ENCODE results near the gene CXCL8.

The CXCL8 gene

DNA sequence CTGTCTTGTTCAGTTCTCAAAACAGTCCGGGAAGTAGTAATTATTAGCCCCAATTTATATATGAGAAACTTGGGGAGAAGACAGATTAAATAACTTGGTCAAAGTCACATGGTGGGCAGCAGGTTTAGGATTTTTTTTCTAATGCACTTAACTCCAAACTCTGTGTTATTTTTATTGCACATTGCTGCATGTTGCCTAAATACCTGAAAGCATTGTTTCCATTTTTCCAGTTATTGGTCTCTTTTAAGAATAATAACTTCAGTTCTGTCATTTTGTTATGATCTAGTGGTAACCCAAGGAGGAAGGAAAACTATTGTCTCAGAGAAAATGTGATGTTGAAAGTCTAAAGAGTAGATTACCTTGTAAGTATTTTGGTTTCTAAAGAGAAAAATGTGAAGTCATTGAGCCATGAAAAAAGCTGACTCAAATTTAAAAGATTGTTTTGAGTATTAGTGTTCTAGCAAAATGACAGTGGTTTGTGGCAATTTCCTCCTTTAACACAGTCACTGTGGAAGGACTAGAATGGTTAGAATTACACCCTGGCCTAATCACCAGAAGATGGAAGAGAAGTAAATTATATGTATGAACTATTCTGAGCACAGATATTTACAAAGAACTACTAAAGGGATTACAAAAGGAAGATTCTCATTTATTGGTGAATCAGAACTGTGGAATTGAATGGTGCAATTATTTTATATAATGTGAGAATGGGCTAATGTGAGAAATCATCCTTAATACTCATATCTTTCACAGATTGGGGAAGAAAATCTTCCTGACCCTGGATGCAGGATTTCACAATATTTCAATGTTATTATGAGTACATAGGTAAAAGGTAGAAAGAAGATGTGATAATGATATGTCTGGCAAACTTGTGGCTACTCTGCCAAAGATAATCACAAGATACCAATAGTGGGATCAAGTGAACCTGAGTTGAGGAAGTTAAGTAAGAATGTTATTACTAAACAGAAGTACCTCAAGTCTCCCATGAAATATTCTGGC is 21.7 kb upstream of the CXCL8 start:
- in situ Hi-C loops (cut with MboI; ENCODE audit: low sequenced_read_pairs) = no loop called here

DNA sequence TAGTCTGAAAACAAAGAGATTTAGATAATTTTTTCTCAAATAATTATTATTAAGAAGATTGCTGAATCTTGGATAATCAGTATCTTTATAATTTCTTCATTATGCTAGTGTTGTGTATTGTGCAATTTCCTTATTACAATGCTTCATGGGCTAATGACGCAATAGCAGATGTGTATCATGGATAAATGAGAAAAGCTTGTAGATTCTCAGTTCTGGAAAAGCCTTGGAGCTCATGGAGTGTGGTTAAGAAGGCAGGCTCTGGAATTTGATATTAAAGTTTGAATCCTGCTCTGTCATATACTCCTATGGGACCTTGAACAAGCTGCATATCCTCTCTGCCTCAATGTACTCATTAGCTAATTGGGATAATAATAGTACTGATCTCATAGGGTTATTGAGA is 18.9 kb upstream of the CXCL8 start:
- in situ Hi-C loops (cut with MboI; ENCODE audit: low sequenced_read_pairs) = no loop called here

DNA sequence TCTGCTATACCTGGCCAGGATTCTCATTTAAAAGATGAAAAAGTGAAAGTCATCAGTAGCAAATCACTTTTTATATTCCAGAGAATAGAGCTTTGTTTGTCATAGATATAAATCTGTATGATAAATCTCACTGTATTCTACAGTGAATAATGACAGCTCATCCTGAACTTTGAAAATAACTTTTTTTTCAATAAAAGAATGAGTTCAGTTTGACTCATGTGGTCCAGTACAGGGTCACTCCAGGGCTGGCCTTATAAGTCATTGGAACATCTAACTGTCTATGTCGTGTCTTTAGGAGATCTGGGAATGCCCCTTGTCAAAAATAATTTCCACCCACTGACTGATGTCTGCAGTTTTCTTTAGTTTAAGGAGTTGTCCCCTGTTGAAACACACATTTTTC is 18.5 kb upstream of the CXCL8 start:
- in situ Hi-C loops (cut with MboI; ENCODE audit: low sequenced_read_pairs) = no loop called here

- in situ Hi-C loops (cut with MboI; ENCODE audit: low sequenced_read_pairs) = no loop called here
These were observed 17.3 kb upstream of the CXCL8 start for GRCh38 chr4:73723023-73723422.

DNA sequence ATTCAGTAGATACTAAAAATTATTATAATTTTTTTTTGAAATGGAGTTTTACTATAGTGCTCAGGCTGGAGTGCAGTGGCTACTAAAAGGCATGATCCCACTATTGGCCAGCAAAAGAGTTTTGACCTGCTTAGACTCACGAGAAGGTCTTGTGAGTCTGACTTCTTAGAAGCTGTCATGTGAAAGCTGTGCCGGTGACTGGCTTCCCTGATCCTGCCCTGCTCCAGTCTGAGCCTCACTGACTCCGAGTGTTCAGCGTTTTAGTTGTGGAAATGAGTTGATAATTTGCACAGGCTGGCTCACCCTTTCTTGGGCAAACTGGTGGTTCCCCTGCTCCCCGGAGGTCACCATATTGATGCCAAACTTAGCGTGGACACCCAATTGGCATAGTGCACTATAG is 16.4 kb upstream of the CXCL8 start:
- in situ Hi-C loops (cut with MboI; ENCODE audit: low sequenced_read_pairs) = no loop called here

DNA sequence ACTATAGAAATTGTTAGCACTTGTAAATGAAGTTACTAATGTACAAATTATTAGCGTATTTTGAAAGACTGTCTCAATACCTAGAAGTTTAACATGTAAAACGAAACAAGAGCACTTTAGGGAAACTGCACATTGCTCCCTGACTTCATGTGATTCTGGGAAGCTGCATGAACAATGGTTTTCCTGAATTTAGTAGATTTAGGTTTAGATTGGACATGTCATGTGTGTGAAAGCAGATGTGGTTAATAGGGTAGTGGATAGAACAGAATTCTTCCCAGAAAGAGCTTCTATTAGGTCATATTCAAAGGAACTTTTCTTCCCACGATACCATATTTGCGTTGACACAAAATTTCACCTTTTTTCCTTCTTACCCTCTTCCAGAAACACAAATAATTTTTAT is 14.9 kb upstream of the CXCL8 start:
- in situ Hi-C loops (cut with MboI; ENCODE audit: low sequenced_read_pairs) = no loop called here

DNA sequence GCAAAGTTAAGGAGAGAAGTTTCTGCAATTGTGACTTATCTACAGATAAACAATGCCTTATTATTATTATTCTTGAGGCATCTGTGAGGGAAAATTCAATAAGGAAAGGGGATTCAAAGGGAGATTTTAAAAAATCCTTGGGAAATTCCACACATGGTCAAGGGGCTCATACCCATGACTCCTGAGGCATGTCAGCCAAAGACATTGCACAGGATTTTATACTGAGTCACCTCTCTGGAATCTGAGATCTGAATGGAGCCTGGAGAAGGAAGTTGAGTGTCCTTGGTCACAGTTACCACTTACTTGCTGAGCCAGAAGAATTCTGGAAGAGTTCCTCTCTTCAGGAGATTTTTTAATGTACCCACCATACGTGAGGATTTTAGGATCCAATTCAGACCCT is 14.4 kb upstream of the CXCL8 start:
- in situ Hi-C loops (cut with MboI; ENCODE audit: low sequenced_read_pairs) = no loop called here

DNA sequence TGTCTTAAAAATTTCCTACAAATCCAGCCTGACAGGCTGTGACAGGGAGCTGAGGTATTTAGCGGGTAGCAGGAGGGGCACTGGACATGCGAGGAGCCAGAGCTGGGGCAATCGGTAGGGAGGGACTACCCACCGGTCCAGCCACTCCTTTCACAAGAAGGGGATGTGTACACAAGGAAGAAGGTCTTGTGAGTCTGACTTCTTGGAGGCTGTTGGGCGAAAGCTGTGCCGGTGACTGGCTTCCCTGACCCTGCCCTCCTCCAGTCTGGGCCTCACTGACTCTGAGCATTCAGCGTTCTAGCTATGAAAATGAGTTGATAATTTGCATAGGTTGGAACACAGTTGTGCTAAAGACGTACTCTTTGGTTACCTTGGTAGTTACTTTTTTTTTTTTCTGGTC is 12.7 kb upstream of the CXCL8 start:
- in situ Hi-C loops (cut with MboI; ENCODE audit: low sequenced_read_pairs) = no loop called here

- in situ Hi-C loops (cut with MboI; ENCODE audit: low sequenced_read_pairs) = no loop called here
These were observed 12.2 kb upstream of the CXCL8 start for GRCh38 chr4:73728091-73728741.

DNA sequence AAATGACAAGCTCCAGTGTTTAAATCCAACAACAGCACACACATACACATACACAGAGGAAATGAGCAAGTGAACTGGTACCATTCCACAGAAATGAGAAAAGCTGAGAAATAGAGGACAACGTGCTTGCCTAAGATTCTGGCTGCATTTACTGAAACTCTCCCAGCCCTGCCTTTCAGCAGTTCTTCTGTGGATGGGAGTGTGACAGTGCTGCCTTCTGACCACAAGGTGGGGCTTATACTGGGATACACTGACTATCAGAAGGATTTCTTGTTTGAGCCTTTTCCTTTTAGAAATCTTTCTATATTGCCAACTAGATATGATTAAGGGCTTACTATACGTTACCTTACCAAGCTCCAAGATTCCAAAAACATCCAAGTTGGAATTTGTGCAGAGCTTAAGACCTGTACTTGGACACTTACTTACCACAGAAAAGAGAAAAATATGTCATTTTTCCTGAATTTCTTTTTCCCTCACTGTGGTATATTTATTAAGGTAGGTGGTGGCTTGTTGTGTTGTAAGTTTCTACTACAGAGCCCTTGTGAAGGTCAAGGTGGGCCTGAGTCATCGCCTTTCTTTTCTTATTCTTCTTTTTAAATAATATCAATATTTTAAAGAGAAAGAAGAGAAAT is 10.7 kb upstream of the CXCL8 start:
- in situ Hi-C loops (cut with MboI; ENCODE audit: low sequenced_read_pairs) = no loop called here

DNA sequence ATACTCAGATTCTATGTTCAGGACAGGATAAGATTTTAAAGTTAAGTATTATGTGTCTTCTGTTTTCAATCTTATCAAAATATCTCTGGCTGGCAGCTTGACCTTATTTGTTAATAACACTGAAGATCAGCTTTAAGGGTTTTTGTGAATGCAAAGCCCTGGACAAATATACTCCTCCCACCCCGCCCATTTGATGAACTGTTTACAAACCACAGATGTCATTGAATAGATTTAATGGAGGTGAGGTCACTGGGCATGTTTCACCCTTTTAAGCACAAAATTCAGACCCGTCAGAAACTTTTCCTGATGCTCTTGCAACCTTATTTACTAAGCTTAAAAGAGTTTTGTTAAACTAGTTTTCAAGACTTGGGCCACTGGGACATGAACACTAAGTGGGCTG is 10.1 kb upstream of the CXCL8 start:
- in situ Hi-C loops (cut with MboI; ENCODE audit: low sequenced_read_pairs) = no loop called here

DNA sequence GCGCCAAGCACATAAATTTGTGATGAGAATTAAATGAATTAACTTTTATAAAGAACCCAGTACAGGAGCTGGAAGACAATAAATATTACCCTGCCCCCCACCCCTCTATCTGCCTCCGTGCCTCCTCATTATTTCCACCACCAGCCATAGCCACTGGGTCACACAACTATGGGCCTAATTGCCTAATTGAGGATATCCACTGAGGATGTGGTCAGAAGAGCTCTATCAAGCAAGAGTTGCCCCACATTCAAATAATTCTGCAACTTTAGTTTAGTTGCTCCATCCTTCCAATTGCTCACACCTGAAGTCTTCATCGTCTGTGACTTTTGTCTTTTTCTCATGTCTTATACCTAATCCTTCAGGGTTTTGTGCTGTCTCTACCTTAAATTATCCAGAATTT is 9.5 kb upstream of the CXCL8 start:
- in situ Hi-C loops (cut with MboI; ENCODE audit: low sequenced_read_pairs) = no loop called here

DNA sequence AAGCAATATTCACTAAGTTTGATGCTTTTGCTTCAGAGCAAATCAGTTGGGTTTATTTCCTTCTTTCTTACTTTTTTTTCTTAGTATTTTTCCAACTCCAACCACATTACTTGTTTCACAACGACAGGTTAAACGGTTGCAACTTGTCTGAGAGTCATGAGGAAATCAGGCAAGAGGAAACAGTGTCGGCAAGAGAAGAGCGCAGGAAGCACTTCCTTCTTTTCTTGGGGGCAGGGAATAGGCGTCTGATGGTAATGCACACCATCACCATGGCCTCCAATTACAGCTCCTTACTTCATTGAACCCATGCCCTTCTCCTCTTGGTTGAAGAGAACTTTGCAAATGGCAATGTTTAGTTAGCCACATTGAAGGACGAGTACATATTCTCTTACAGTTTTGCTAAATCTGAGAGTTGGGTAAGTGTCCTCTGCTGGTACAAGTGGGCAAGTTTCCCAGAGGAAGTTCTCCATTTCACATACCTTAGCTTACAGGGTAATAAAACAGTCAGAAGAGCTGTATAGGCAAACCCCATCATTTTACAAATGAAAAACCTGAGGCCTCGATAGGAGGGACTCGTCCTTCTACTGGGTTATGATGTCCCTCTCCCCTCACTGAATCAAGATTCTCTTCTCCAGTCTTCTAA is 8.3 kb upstream of the CXCL8 start:
- in situ Hi-C loops (cut with MboI; ENCODE audit: low sequenced_read_pairs) = no loop called here

DNA sequence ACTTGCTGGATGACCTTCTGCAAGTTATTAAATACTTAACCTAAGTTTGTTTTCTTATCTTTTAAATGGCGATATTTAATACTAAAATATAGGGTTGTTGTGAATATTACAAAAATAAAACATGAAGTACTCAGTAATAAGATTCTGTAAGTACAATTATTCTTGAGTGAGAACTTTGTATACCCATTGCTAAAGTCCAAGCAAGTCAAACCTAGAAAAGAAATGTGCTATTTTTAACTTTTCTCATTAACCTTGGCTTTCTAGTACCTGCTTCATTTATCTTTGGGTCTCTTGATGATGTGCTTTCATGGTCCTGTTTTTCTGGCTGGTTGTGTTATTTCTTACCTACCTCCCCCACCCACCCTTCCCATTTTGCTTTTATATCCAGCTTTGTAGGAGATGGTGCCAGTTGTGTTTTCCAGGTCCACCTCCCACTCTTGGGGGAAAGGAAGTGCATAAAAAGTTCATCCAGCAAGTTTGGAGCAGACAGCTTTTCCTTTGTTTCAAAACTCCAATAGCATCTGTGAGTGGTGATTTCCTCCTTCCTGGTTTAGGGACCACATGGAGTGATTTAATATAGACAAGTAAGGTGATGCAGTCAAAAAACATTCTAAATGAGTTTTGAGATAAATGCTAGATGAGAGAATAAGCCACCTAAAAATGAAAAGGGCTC is 7.5 kb upstream of the CXCL8 start:
- in situ Hi-C loops (cut with MboI; ENCODE audit: low sequenced_read_pairs) = no loop called here

DNA sequence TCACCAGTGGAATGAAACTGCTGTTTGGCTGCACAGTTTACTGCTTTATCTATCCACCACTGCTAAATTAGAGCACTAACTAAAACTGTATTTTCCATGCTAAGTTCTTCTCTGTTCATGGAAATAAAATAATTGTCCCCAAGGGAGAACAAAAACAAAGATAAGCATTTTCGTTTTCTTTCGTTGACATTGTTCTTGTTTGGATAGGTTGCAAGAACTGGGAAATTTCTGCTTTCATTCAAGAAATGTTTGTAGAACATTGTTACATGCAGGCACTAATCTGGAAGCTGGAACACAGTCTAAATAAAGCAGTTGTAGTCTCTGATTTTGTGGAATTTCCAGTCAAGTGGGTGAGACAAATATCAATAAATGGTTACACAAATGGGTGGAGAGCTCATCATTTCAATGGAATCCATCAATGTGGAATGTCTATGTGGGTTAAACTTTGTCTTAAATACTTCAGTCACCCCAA is 5.8 kb upstream of the CXCL8 start:
- in situ Hi-C loops (cut with MboI; ENCODE audit: low sequenced_read_pairs) = no loop called here

GRCh38 chr4:73735231-73735630 is 5.1 kb upstream of the CXCL8 start:
- in situ Hi-C loops (cut with MboI; ENCODE audit: low sequenced_read_pairs) = no loop called here

- in situ Hi-C loops (cut with MboI; ENCODE audit: low sequenced_read_pairs) = no loop called here
These were observed 821 bp downstream of the CXCL8 start for GRCh38 chr4:73741031-73741749.

DNA sequence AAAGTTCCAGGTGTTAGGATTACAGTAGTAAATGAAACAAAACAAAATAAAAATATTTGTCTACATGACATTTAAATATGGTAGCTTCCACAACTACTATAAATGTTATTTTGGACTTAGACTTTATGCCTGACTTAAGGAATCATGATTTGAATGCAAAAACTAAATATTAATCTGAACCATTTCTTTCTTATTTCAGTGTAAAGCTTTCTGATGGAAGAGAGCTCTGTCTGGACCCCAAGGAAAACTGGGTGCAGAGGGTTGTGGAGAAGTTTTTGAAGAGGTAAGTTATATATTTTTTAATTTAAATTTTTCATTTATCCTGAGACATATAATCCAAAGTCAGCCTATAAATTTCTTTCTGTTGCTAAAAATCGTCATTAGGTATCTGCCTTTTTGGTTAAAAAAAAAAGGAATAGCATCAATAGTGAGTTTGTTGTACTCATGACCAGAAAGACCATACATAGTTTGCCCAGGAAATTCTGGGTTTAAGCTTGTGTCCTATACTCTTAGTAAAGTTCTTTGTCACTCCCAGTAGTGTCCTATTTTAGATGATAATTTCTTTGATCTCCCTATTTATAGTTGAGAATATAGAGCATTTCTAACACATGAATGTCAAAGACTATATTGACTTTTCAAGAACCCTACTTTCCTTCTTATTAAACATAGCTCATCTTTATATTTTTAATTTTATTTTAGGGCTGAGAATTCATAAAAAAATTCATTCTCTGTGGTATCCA is 1.6 kb downstream of the CXCL8 start:
- in situ Hi-C loops (cut with MboI; ENCODE audit: low sequenced_read_pairs) = no loop called here

DNA sequence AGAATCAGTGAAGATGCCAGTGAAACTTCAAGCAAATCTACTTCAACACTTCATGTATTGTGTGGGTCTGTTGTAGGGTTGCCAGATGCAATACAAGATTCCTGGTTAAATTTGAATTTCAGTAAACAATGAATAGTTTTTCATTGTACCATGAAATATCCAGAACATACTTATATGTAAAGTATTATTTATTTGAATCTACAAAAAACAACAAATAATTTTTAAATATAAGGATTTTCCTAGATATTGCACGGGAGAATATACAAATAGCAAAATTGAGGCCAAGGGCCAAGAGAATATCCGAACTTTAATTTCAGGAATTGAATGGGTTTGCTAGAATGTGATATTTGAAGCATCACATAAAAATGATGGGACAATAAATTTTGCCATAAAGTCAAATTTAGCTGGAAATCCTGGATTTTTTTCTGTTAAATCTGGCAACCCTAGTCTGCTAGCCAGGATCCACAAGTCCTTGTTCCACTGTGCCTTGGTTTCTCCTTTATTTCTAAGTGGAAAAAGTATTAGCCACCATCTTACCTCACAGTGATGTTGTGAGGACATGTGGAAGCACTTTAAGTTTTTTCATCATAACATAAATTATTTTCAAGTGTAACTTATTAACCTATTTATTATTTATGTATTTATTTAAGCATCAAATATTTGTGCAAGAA is 2.3 kb downstream of the CXCL8 start:
- in situ Hi-C loops (cut with MboI; ENCODE audit: low sequenced_read_pairs) = no loop called here
